Thyroid gland (tissue), 4 donors: ENCODE measurements around the gene PLPP1. TPM values are rescaled to one million over a fixed set of nuclear protein-coding genes. Genes with fewer than 3 reads are reported as not detected.

Experiments
- DNase-seq, 2 donors: peaks; one replicate each; pipeline ENCODE4 v3.0.0-alpha.2; 2019
- H3K27ac ChIP-seq, 3 donors: fragments of 200-600 bp; sonication (generic); 1 replicate in 2 of 3; 2 replicates in 1 of 3; pipeline ENCODE4 v1.5.1; 2016 to 2019; ENCODE audit warnings: mild to moderate bottlenecking in 1 of 3, moderate library complexity in 1 of 3
- H3K27me3 ChIP-seq: fragments of 200-600 bp; sonication (generic); one replicate; pipeline ENCODE4 v1.5.1; 2019
- H3K36me3 ChIP-seq, 2 donors: fragments of 200-600 bp; sonication (generic); one replicate each; pipeline ENCODE4 v1.5.1; 2016 to 2019
- H3K4me1 ChIP-seq, 2 donors: fragments of 200-600 bp; sonication (generic); one replicate each; pipeline ENCODE4 v1.5.1; 2017 to 2019
- H3K4me3 ChIP-seq, 3 donors: fragments of 200-600 bp; sonication (generic); replicated peaks in 1 of 3; 1 replicate in 2 of 3; 2 replicates in 1 of 3; pipeline ENCODE4 v1.5.1; 2016; ENCODE audit warnings: mild to moderate bottlenecking in 1 of 3
- H3K9me3 ChIP-seq: fragments of 200-600 bp; sonication (generic); one replicate; pipeline ENCODE4 v1.5.1; 2017
- CTCF ChIP-seq, 6 experiments: fragments of 200-600 bp in 3 of 6; fragments of 450-650 bp in 3 of 6; sonication (generic) in 3 of 6; IDR thresholded peaks; one replicate each; pipeline ENCODE4 v1.5.1; 2016 to 2019; ENCODE audit warnings: antibody characterized with exemption in 6 of 6, mild to moderate bottlenecking in 2 of 6, inconsistent platforms in 1 of 6, moderate library complexity in 1 of 6
- POLR2A ChIP-seq, 2 donors: fragments of 450-650 bp; IDR thresholded peaks; one replicate each; pipeline ENCODE4 v1.6.1; 2017; ENCODE audit warnings: antibody characterized with exemption in 2 of 2, mild to moderate bottlenecking in 2 of 2, moderate library complexity in 1 of 2
- WGBS, 2 donors: methylation state at CpG; one replicate each; pipeline ENCODE4 v1.1.5; 2017; 5-methylcytosine and 5-hydroxymethylcytosine counted together
- intact Hi-C: fragments of 100-400 bp; cut with DNase I; formaldehyde crosslinking; loops from one replicate; pipeline ENCODE4 v1.15.1; 2023
- total RNA-seq, 4 donors: library from RNA; depleted of rRNA; stranded (reverse); fragments of >200 nt; gene quantifications; one replicate each; pipeline ENCODE4 v1.2.3, GENCODE V29; 2016

Gene PLPP1
- total RNA-seq, 4 donors from 2014 or later: 172 to 284 (median 248) TPM

- Histone ChIP-seq H3K4me1 (peaks cover 0 to 10% of the 10 kb centered on the region in 2 donors), H3K9me3 (no peaks in the 10 kb centered on the region), H3K27ac (no peak overlapping the region), H3K27me3 (no peaks in the 10 kb centered on the region), H3K36me3 (no peaks in the 10 kb centered on the region), H3K4me3 (no peak overlapping the region)
- intact Hi-C loops: no loop called here
- TF ChIP-seq CTCF (IDR thresholded peaks at IDR 0.05): no peak
- no peak for TF ChIP-seq POLR2A (IDR thresholded peaks at IDR 0.05)
- DNase-seq: no peak
Observed at GRCh38 chr5:55416306-55416705, 118.5 kb downstream of the PLPP1 start.

DNA sequence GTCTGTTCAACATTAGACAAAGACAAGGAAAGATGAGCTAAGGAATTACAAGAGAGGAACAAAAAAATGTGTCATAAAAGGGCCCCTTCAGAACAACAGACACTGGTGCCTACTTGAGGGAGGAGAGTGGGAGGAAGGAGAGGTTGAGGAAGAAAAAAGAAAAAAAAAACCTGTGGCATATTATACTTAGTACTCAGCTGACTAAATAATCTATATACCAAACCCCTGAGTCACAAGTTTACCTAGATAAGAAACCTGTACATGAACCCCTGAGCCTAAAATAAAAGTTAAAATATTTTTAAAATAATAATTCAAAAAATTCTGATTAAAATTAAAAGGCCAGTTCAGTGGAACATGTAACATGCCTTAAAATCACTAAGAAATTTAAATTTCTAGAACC is 119.7 kb downstream of the PLPP1 start:
- Histone ChIP-seq H3K27ac (no peak overlapping the region), H3K27me3 (no peaks in the 10 kb centered on the region), H3K36me3 (no peaks in the 10 kb centered on the region), H3K4me1 (peaks cover 0 to 10% of the 10 kb centered on the region in 2 donors), H3K4me3 (no peak overlapping the region), H3K9me3 (no peaks in the 10 kb centered on the region)
- intact Hi-C loops: no loop called here
- TF ChIP-seq CTCF (IDR thresholded peaks at IDR 0.05) (no peak), POLR2A (IDR thresholded peaks at IDR 0.05) (no peak)
- DNase-seq: no peak

DNA sequence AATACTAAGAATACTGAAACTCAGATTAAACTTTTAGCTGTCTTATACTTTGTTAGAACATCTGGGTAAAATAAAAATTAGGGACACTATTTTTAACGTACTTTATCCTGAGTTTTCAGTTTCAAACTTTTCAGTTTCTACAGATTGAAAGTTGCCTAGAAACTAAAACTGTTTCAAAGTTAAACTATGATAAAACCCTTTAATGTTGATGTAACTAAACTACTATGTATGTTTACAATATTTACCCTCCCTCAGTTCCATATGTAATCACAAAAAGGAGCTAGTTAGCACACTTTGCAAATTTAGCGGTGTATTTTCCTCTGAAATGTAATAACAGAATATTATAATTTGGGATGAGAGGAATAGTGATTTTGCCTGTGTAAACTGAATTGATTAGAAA is 121.1 kb downstream of the PLPP1 start:
- no peaks in the 10 kb centered on the region for H3K27me3 ChIP-seq
- H3K4me1 ChIP-seq: no peaks in the 10 kb centered on the region
- intact Hi-C loops: no loop called here
- no peak overlapping the region for H3K27ac ChIP-seq
- DNase-seq: no peak
- no peak for TF ChIP-seq POLR2A (IDR thresholded peaks at IDR 0.05)
- no peak for TF ChIP-seq CTCF (IDR thresholded peaks at IDR 0.05)
- WGBS, 2 donors: 93 to 97% methylated on average over 2 of the region's 2 CpGs
- no peaks in the 10 kb centered on the region for H3K36me3 ChIP-seq
- H3K9me3 ChIP-seq: no peaks in the 10 kb centered on the region
- H3K4me3 ChIP-seq: no peak overlapping the region

GRCh38 chr5:55411876-55412275 is 122.9 kb downstream of the PLPP1 start:
- DNase-seq: no peak
- H3K4me1 ChIP-seq: no peaks in the 10 kb centered on the region
- H3K36me3 ChIP-seq: no peaks in the 10 kb centered on the region
- WGBS, 2 donors: 97 to 100% methylated on average over 1 of the region's 1 CpG
- H3K4me3 ChIP-seq: no peak overlapping the region
- no peaks in the 10 kb centered on the region for H3K9me3 ChIP-seq
- H3K27ac ChIP-seq: no peak overlapping the region
- no peaks in the 10 kb centered on the region for H3K27me3 ChIP-seq
- intact Hi-C loops: no loop called here
- no peak for TF ChIP-seq POLR2A (IDR thresholded peaks at IDR 0.05)
- no peak for TF ChIP-seq CTCF (IDR thresholded peaks at IDR 0.05)

GRCh38 chr5:55410845-55411244 is 123.9 kb downstream of the PLPP1 start:
- WGBS, 2 donors: 79 to 89% methylated on average over 3 of the region's 3 CpGs

More at GRCh38 chr5:55410845-55411244, 123.9 kb downstream of the PLPP1 start:
- Histone ChIP-seq H3K4me3 (no peak overlapping the region), H3K27me3 (no peaks in the 10 kb centered on the region), H3K9me3 (no peaks in the 10 kb centered on the region), H3K36me3 (peaks cover 0 to under 1% of the 10 kb centered on the region in 2 donors), H3K4me1 (no peaks in the 10 kb centered on the region), H3K27ac (no peak overlapping the region)
- no peak for TF ChIP-seq POLR2A (IDR thresholded peaks at IDR 0.05)
- no peak for TF ChIP-seq CTCF (IDR thresholded peaks at IDR 0.05)
- intact Hi-C loops: no loop called here
- no peak for DNase-seq
